Activated T-cell treated with anti-CD3 and anti-CD28 coated beads, Interleukin-2, amount 50 U/mL, for 72 hours (primary cell): ENCODE results near the gene SHISAL2A. TPM values are rescaled to one million over a fixed set of nuclear protein-coding genes. Genes with fewer than 3 reads are reported as not detected.

Experiments
- ATAC-seq, 2 donors: fragments of 150-1000 bp; cut with Tn5 transposase; replicated peaks in 1 of 2; 2 replicates each; pipeline ENCODE4 v1.10.0; 2021; ENCODE audit warnings: moderate library complexity in 2 of 2, mild to moderate bottlenecking in 1 of 2
- DNase-seq, 2 donors: peaks; one replicate each; pipeline ENCODE4 v3.0.0; 2021 to 2022; ENCODE audit warnings: mixed read lengths in 1 of 2
- H3K27ac Mint-ChIP-seq: one replicate; pipeline ENCODE4 v1.8.0; 2022; ENCODE audit warnings: mild to moderate bottlenecking, moderate library complexity, mixed read lengths
- H3K27me3 Mint-ChIP-seq: one replicate; pipeline ENCODE4 v1.8.0; 2022; ENCODE audit warnings: low read depth, mixed read lengths
- H3K36me3 Mint-ChIP-seq, 2 donors: one replicate each; pipeline ENCODE4 v1.8.0; 2022; ENCODE audit warnings: mixed read lengths in 2 of 2, mild to moderate bottlenecking in 1 of 2; ENCODE audit not compliant: insufficient read depth in 2 of 2
- H3K4me1 Mint-ChIP-seq: one replicate; pipeline ENCODE4 v1.8.0; 2022; ENCODE audit warnings: low read depth, mixed read lengths
- H3K4me3 Mint-ChIP-seq, 2 donors: one replicate each; pipeline ENCODE4 v1.8.0; 2022; ENCODE audit warnings: mild to moderate bottlenecking in 2 of 2, mixed read lengths in 2 of 2, moderate library complexity in 2 of 2
- H3K9me3 Mint-ChIP-seq, 2 donors: one replicate each; pipeline ENCODE4 v1.8.0; 2022; ENCODE audit warnings: mixed read lengths in 2 of 2
- total RNA-seq, 2 donors: library from RNA; stranded (reverse); gene quantifications; one replicate each; pipeline ENCODE4 v1.2.3, GENCODE V29; 2022

Gene SHISAL2A
- total RNA-seq, 2 donors from 2014 or later: 9.0 to 9.2 TPM

GRCh38 chr1:52670604-52671003, 37.6 kb downstream of the SHISAL2A start:
- Mint-ChIP-seq H3K9me3 (no peaks in the 10 kb centered on the region), H3K4me1 (peaks cover 7% of the 10 kb centered on the region), H3K27me3 (no peaks in the 10 kb centered on the region), H3K4me3 (no peak overlapping the region), H3K36me3 (no peaks in the 10 kb centered on the region), H3K27ac (no peak overlapping the region)
- ATAC-seq: no peak
- no peak for DNase-seq

DNA sequence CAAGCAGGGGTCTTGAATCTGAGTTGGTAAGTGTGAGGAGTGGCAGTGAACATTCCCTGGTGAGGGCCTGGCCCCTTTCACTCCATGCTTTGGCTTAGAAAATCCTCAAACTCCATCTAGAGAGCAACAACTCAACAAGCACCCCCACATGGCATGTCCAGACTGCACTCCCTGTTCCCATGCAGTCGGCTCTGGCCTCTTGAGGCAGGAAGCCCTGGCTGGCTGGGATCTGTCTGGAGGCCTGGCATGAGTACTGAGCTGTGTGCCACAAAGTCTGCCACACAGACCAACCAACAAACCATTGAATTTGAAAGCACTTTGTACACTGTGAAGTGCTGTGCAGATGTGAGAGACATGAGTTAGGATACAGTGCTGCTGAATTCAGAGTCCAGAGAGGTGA, 40.0 kb downstream of the SHISAL2A start:
- Mint-ChIP-seq H3K27ac (no peak overlapping the region), H3K36me3 (no peaks in the 10 kb centered on the region), H3K27me3 (no peaks in the 10 kb centered on the region), H3K4me1 (peaks cover 7% of the 10 kb centered on the region), H3K9me3 (no peaks in the 10 kb centered on the region), H3K4me3 (no peak overlapping the region)
- ATAC-seq: no peak
- no peak for DNase-seq

DNA sequence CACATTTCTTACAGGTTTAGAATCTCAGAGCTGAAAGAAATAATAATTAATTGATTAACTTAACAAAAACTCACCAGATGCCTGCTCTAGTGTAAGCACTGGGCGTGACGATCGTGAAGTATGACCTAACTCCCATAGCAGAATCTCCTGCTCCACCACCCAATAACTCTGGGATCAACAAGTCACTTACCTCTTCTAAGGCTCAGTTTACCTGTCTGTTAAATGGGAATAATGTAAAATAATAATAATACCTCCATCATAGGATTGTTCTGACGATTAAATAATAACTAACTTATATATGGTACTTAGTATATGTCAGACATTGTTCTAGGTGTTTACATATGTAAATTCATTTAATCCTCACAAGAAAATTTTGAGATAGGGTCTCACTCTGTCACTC, 40.5 kb downstream of the SHISAL2A start:
- Mint-ChIP-seq H3K27ac (no peak overlapping the region), H3K4me3 (no peak overlapping the region), H3K4me1 (peaks cover 7% of the 10 kb centered on the region), H3K27me3 (no peaks in the 10 kb centered on the region), H3K36me3 (no peaks in the 10 kb centered on the region), H3K9me3 (no peaks in the 10 kb centered on the region)
- DNase-seq (no peak), ATAC-seq (no peak)

DNA sequence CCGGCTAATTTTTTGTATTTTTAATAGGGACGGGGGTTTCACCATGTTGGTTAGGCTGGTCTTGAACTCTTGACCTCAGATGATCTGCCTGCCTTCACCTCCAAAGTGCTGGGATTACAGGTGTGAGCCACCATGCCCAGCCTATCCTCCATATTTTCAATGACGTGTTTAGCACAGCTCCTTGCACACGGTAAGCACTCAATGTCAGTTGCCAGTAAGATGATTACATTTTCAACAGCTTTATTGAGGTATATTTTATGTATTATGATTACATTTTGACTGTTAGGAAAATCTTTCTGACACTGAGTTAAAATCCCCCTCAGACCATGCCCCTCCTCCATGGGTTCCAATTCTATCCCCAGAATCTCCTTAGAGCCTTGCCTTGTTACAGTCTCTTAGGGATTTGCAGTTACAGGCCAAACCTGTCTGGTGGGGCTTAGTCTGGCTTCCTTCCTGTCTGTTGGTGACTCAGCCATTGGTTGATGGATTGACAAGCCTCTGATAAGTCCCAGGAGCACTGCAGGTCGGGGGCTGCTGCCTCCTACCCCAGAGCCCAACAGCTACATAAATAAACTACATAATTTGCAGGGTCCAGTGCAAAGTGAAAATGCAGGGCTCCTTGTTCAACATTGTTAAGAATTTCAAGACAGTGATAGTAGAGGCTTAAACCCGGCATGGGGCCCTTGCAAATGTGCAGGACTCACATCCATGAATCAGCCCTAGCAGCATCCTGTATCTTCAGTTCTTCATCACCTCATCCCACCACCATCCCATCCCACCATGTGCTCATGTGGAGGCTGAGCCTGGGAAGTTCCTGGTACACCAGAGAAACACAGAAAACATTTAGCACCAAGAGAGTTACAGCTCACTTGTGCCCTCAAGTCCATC, 41.8 kb downstream of the SHISAL2A start:
- Mint-ChIP-seq H3K36me3 (no peaks in the 10 kb centered on the region), H3K27ac (peak overlapping the region; percentile 80), H3K4me3 (no peak overlapping the region), H3K27me3 (no peaks in the 10 kb centered on the region), H3K9me3 (no peaks in the 10 kb centered on the region), H3K4me1 (peaks cover 15% of the 10 kb centered on the region)
- ATAC-seq (peak in 1 of 2 donors; percentile 54), DNase-seq (no peak)

DNA sequence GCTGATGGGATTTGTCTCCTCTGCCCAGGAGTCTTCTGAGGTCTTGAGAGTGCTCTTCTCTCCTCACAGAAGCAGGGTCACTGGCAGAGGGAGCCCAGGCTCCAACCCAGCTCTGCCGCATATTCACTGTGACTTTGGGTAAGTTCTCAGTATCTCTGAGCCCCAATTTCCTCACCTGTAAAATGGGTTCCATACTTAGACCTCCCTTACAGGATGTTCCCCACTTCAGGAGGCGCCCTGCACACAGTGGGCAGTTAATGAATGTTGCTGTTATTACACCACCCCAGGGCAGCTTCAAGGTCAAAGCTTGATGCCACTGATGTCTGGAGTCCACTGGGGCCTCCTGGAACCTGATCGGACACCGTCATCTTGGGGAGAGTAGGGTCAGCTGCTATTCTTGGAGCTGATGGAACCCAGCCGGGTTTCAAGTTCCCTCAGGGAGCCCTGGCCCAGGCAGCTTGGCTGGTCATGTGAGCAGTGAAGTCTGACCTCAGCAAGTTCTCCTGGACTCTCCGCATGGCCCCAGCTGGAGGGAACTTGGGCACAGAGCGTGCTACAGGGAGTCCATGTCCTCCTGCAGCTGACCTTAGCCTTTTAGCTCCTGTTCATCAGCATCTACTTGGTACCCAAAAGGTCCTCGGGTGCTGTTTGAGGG, 43.4 kb downstream of the SHISAL2A start:
- no peak overlapping the region for H3K27ac Mint-ChIP-seq
- H3K4me1 Mint-ChIP-seq: peaks cover 20% of the 10 kb centered on the region
- ATAC-seq (no peak), DNase-seq (no peak)
- H3K9me3 Mint-ChIP-seq: no peaks in the 10 kb centered on the region
- H3K27me3 Mint-ChIP-seq: no peaks in the 10 kb centered on the region
- no peak overlapping the region for H3K4me3 Mint-ChIP-seq
- H3K36me3 Mint-ChIP-seq: no peaks in the 10 kb centered on the region

DNA sequence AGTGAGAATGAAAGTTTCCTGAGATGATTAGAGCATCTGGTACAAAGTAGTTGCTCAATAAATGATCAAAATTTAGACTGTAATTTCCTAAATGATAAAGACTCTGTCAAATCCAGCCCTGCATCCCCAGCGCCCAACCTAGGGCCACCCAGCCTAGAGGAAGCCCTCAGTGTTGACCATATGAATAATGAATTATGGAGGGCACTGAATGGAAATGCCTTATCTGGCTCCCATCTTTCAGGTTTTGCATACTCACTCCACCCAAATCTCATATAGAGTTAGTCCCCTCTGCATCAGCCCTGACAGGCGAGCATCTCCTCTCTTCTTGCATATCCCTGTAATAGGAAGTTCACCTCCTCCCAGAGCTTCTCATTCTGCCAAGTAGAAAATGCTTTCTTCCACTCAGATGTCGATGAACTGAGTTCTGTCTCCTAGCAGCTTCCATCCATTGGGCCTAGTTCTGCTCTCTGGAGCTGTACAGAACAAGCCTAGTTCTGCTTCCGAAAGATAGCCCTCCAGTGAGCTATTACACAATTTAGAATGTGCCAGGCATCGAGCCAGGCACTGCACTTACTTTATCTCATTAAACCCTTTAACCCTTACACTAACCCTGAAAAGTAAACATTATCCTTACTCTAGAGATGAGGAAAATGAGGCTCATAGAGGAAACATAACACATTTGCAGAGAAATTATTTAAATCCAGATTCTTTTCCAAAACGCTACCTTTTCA, 44.3 kb downstream of the SHISAL2A start:
- Mint-ChIP-seq H3K4me1 (peaks cover 20% of the 10 kb centered on the region), H3K27ac (no peak overlapping the region), H3K36me3 (no peaks in the 10 kb centered on the region), H3K9me3 (no peaks in the 10 kb centered on the region), H3K27me3 (no peaks in the 10 kb centered on the region), H3K4me3 (no peak overlapping the region)
- ATAC-seq (no peak), DNase-seq (no peak)

GRCh38 chr1:52679048-52679447, 46.1 kb downstream of the SHISAL2A start:
- H3K4me3 Mint-ChIP-seq: no peak overlapping the region
- H3K4me1 Mint-ChIP-seq: peaks cover 20% of the 10 kb centered on the region
- peaks cover 2 to 3% of the 10 kb centered on the region in 2 donors for H3K9me3 Mint-ChIP-seq
- ATAC-seq: no peak
- H3K36me3 Mint-ChIP-seq: peaks cover 0 to 1% of the 10 kb centered on the region in 2 donors
- H3K27ac Mint-ChIP-seq: no peak overlapping the region
- no peak for DNase-seq
- H3K27me3 Mint-ChIP-seq: no peaks in the 10 kb centered on the region

DNA sequence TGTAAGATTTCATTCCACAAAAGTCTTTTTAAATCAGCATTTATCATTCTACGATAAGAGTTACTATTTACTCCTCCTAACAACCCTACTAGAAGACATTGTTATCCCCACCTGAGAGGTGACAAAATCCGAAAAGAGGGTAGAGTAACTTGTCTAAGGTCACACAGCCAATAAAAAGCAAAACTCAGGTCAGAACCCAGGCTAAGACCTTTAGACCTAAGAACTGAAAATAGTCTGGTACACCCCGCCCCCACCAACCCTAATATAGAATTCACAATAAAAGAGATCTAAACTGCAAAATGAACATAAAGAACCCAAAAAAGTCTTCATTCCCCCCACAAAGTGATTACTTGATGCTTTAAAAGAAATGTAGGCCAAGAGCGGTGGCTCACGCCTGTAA, 46.5 kb downstream of the SHISAL2A start:
- Mint-ChIP-seq H3K36me3 (peaks cover 0 to 1% of the 10 kb centered on the region in 2 donors), H3K27ac (no peak overlapping the region), H3K9me3 (peaks cover 2 to 3% of the 10 kb centered on the region in 2 donors), H3K4me3 (no peak overlapping the region), H3K4me1 (peaks cover 19% of the 10 kb centered on the region), H3K27me3 (no peaks in the 10 kb centered on the region)
- ATAC-seq: no peak
- DNase-seq: no peak

DNA sequence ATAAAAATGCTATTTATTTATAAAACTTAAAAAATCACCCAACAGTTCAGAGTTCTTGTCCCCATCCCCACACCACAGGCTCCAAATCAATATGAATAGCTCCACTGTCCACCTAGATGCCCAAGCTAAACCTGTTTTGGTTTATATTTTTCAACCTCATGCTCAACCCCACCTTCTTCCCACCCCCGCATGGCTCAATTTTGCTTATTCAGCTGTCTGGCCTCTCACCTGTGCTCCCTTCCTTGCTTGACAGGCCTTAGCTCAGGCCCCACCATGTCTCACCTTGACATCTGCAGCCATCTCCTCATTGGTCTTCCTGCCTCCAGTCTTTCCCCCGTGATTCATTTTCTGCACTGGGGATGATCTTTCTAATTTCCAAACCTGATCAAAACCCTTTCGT, 47.4 kb downstream of the SHISAL2A start:
- ATAC-seq (no peak), DNase-seq (no peak)
- no peaks in the 10 kb centered on the region for H3K27me3 Mint-ChIP-seq
- peaks cover 13% of the 10 kb centered on the region for H3K4me1 Mint-ChIP-seq
- H3K9me3 Mint-ChIP-seq: peaks cover 2 to 3% of the 10 kb centered on the region in 2 donors
- no peak overlapping the region for H3K4me3 Mint-ChIP-seq
- H3K36me3 Mint-ChIP-seq: peaks cover 1% of the 10 kb centered on the region in 2 donors
- H3K27ac Mint-ChIP-seq: no peak overlapping the region

- no peak overlapping the region for H3K4me3 Mint-ChIP-seq
- peaks cover 2% of the 10 kb centered on the region in 2 donors for H3K36me3 Mint-ChIP-seq
- no peaks in the 10 kb centered on the region for H3K27me3 Mint-ChIP-seq
- no peak for ATAC-seq
- peaks cover 2 to 3% of the 10 kb centered on the region in 2 donors for H3K9me3 Mint-ChIP-seq
- no peak for DNase-seq
- peaks cover 16% of the 10 kb centered on the region for H3K4me1 Mint-ChIP-seq
- no peak overlapping the region for H3K27ac Mint-ChIP-seq
Observed at GRCh38 chr1:52681136-52681535, 48.2 kb downstream of the SHISAL2A start.

- peaks cover 3 to 15% of the 10 kb centered on the region in 2 donors for H3K36me3 Mint-ChIP-seq
- no peaks in the 10 kb centered on the region for H3K27me3 Mint-ChIP-seq
- H3K27ac Mint-ChIP-seq: no peak overlapping the region
- peaks cover 24% of the 10 kb centered on the region for H3K4me1 Mint-ChIP-seq
- ATAC-seq (no peak), DNase-seq (no peak)
- no peak overlapping the region for H3K4me3 Mint-ChIP-seq
- H3K9me3 Mint-ChIP-seq: peaks cover 3% of the 10 kb centered on the region in 2 donors
Observed at GRCh38 chr1:52683367-52683940, 50.5 kb downstream of the SHISAL2A start.

- ATAC-seq: no peak
- DNase-seq: no peak
- H3K27me3 Mint-ChIP-seq: no peaks in the 10 kb centered on the region
- H3K9me3 Mint-ChIP-seq: peaks cover 3% of the 10 kb centered on the region in 2 donors
- H3K4me3 Mint-ChIP-seq: no peak overlapping the region
- H3K27ac Mint-ChIP-seq: no peak overlapping the region
- H3K36me3 Mint-ChIP-seq: peaks cover 3 to 15% of the 10 kb centered on the region in 2 donors
- H3K4me1 Mint-ChIP-seq: peaks cover 16% of the 10 kb centered on the region
Observed at GRCh38 chr1:52684545-52684944, 51.6 kb downstream of the SHISAL2A start.
